SK-N-SH (cell line): Measurements from ENCODE around the gene C14orf93.

ENCODE experiments used
- CTCF ChIP-seq: fragments of 200-600 bp; sonication (generic); IDR thresholded peaks from 2 replicates; pipeline ENCODE4 v1.6.1; 2017; ENCODE audit warnings: antibody characterized with exemption, mild to moderate bottlenecking, moderate library complexity
- EP300 ChIP-seq, 2 experiments: IDR thresholded peaks; 2 replicates each; pipeline versions ENCODE4 v1.4.0 to v1.6.1; 2012; ENCODE audit warnings: borderline replicate concordance in 1 of 2, low read depth in 1 of 2, low read length in 1 of 2
- EZH2phosphoT487 ChIP-seq: fragments of 200-600 bp; sonication (generic); IDR thresholded peaks from 2 replicates; pipeline ENCODE4 v1.6.1; 2017; ENCODE audit warnings: low read depth, mixed run types, mild to moderate bottlenecking, antibody characterized with exemption, moderate library complexity, borderline replicate concordance
- FOXJ3 ChIP-seq: sonication (generic); formaldehyde crosslinking; IDR thresholded peaks from 2 replicates; pipeline ENCODE4 v1.5.1; 2020; ENCODE audit warnings: mild to moderate bottlenecking, missing genetic modification reagents
- POLR2AphosphoS5 ChIP-seq: IDR thresholded peaks from 2 replicates; pipeline ENCODE4 v1.6.1; 2012; ENCODE audit warnings: low read depth, low read length
- RAD21 ChIP-seq: IDR thresholded peaks from 2 replicates; pipeline ENCODE4 v1.6.1; 2012; ENCODE audit warnings: mild to moderate bottlenecking, low read length
- TCF12 ChIP-seq: IDR thresholded peaks from 2 replicates; pipeline ENCODE4 v1.4.0; 2012
- USF2 ChIP-seq: fragments of 150-350 bp; IDR thresholded peaks from 2 replicates; pipeline ENCODE4 v1.6.1; 2017; ENCODE audit warnings: antibody characterized with exemption, low read length, low read depth, borderline replicate concordance
- TF ChIP-seq, protein P1 (sequence below): IDR thresholded peaks from 2 replicates; pipeline ENCODE4; 2012

GRCh38 chr14:23049011-23049410, 39.1 kb upstream of the C14orf93 start:
- no peak for TF ChIP-seq TCF12
- TF ChIP-seq, protein P1, sequence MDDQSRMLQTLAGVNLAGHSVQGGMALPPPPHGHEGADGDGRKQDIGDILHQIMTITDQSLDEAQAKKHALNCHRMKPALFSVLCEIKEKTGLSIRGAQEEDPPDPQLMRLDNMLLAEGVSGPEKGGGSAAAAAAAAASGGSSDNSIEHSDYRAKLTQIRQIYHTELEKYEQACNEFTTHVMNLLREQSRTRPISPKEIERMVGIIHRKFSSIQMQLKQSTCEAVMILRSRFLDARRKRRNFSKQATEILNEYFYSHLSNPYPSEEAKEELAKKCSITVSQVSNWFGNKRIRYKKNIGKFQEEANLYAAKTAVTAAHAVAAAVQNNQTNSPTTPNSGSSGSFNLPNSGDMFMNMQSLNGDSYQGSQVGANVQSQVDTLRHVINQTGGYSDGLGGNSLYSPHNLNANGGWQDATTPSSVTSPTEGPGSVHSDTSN = no peak
- TF ChIP-seq POLR2AphosphoS5 = no peak
- no peak for TF ChIP-seq CTCF
- TF ChIP-seq RAD21 = no peak
- TF ChIP-seq USF2 = no peak
- no peak for TF ChIP-seq EZH2phosphoT487
- no peak for TF ChIP-seq EP300 (IDR thresholded peaks at IDR 0.05; ENCODE audit: borderline replicate concordance in 1 of 2, low read depth in 1 of 2, low read length in 1 of 2)
- TF ChIP-seq FOXJ3 (CRISPR knock-in tag) = no peak
